NCI-H446 (cell line): ENCODE results near the gene GTF2IRD1.
"Not testable (repeated sequence)": the region's sequence is repeated elsewhere in the genome, so short reads cannot be mapped to it uniquely, and the experiment has no call there.

ENCODE experiments used
- DNase-seq, 2 experiments: peaks; one replicate each; lab custom pipeline; 2025; lab: John Stamatoyannopoulos, UW

The GTF2IRD1 gene

GRCh38 chr7:74650493-74651132 lies 196.9 kb downstream of the GTF2IRD1 start:
- DNase-seq: not testable (repeated sequence)

- DNase-seq: not testable (repeated sequence)
These were observed 197.4 kb downstream of the GTF2IRD1 start for GRCh38 chr7:74651133-74651504.
